Fibroblast of pulmonary artery (primary cell): ENCODE measurements around the gene SLC38A11.

ENCODE experiments used
- DNase-seq: peaks from one replicate; pipeline ENCODE4 v3.0.0-alpha.2; 2010; ENCODE audit warnings: low read depth
- H3K4me3 ChIP-seq: replicated peaks from 2 replicates; pipeline ENCODE4 v1.5.1; 2011; ENCODE audit warnings: low read depth, mild to moderate bottlenecking, control low read depth, low read length, moderate library complexity
- CTCF ChIP-seq: IDR thresholded peaks from 2 replicates; pipeline ENCODE4 v1.5.1; 2011; ENCODE audit warnings: mild to moderate bottlenecking, control low read depth, low read length, inconsistent platforms; ENCODE audit errors: missing control alignments

Gene SLC38A11

GRCh38 chr2:164935118-164936101, 19.9 kb downstream of the SLC38A11 start:
- TF ChIP-seq CTCF: no peak
- DNase-seq: no peak

DNA sequence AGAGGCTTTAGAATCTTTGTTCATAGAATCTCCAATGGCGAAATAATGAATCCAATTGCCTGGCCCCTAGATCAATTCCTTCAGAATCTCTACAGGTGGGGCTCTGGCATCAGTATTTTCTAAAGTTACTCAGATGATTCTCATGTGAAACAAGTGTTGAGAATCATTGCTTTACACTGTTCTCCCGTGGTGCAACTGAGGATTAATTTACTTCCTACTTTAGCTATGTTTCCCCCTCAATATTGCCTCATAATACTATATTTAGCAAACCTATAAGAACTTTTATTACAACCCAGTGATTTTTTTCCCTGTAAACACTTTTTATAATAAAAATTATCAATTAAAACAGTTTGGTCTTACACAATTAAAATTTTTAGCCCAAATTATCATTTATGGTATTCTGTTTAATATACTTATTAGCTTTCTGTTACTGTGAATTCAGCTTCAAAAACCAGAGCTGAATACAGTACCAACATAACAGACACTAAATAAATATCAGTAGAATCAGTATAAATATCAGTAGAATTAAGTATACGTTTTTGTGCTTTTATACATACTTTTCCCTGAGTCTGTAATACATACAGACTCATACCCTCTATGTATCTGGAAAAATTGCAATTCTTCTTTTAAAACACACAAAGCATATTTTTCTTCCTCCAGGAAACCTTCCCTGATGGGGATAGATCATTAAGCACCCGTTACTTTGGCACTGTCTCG, 20.8 kb downstream of the SLC38A11 start:
- H3K4me3 ChIP-seq: no peak overlapping the region
- no peak for TF ChIP-seq CTCF
- DNase-seq: no peak

More at GRCh38 chr2:164935118-164936101, 19.9 kb downstream of the SLC38A11 start:
- H3K4me3 ChIP-seq: no peak overlapping the region

GRCh38 chr2:164933671-164934189, 21.6 kb downstream of the SLC38A11 start:
- no peak overlapping the region for H3K4me3 ChIP-seq
- no peak for DNase-seq
- no peak for TF ChIP-seq CTCF

- DNase-seq: no peak
- H3K4me3 ChIP-seq: no peak overlapping the region
- TF ChIP-seq CTCF: no peak
These were observed 22.9 kb downstream of the SLC38A11 start for GRCh38 chr2:164932377-164932776.

GRCh38 chr2:164928101-164928673, 27.1 kb downstream of the SLC38A11 start:
- H3K4me3 ChIP-seq: no peak overlapping the region
- DNase-seq: no peak
- TF ChIP-seq CTCF: no peak

DNA sequence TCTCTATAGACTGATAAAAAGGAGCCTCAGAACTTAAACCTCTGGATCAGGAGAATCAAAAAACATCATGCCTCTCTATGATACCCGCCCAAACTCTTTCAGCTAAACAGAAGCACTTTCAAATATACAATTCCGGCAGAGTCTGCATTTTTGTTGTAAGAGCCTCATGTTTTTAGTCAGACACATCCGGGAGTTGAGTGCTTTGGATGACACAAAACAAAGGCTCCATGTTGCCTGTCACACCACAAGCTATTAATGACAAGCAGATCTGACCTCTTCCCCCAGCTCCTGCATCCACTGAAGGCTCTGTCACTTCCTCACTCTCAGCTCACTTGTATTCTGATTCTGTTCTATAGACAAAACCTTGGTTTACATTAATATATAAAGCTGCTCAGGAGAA, 33.2 kb downstream of the SLC38A11 start:
- TF ChIP-seq CTCF: no peak
- no peak overlapping the region for H3K4me3 ChIP-seq
- DNase-seq: no peak
